GM18498 (cell line): Measurements from ENCODE around the gene NCKAP1.
"Not testable (repeated sequence)": the region's sequence is repeated elsewhere in the genome, so short reads cannot be mapped to it uniquely, and the experiment has no call there.

Experiments used
- ATAC-seq: cut with Tn5 transposase; IDR thresholded peaks from one replicate; pipeline ENCODE4 v1.9.1; 2021; ENCODE audit warnings: mild to moderate bottlenecking, moderate library complexity; ENCODE audit not compliant: unreplicated experiment

Gene NCKAP1

GRCh38 chr2:182914852-182915251 is 123.4 kb downstream of the NCKAP1 start:
- ATAC-seq = no peak

- no peak for ATAC-seq
These were observed 125.2 kb downstream of the NCKAP1 start for GRCh38 chr2:182913064-182913463.

GRCh38 chr2:182912518-182912915 is 125.7 kb downstream of the NCKAP1 start:
- no peak for ATAC-seq

- no peak for ATAC-seq
These were observed 126.3 kb downstream of the NCKAP1 start for GRCh38 chr2:182911813-182912517.

GRCh38 chr2:182910965-182911364 is 127.3 kb downstream of the NCKAP1 start:
- ATAC-seq = no peak

GRCh38 chr2:182907081-182907830 is 131.0 kb downstream of the NCKAP1 start:
- ATAC-seq = no peak

- no peak for ATAC-seq
These were observed 131.8 kb downstream of the NCKAP1 start for GRCh38 chr2:182906454-182906853.

GRCh38 chr2:182904844-182905243 is 133.4 kb downstream of the NCKAP1 start:
- no peak for ATAC-seq

GRCh38 chr2:182903566-182903965 is 134.7 kb downstream of the NCKAP1 start:
- no peak for ATAC-seq

- ATAC-seq = no peak
These were observed 136.5 kb downstream of the NCKAP1 start for GRCh38 chr2:182901748-182902147.

- no peak for ATAC-seq
These were observed 139.5 kb downstream of the NCKAP1 start for GRCh38 chr2:182898718-182899117.

- no peak for ATAC-seq
These were observed 141.1 kb downstream of the NCKAP1 start for GRCh38 chr2:182897137-182897536.

GRCh38 chr2:182895798-182896197 is 142.5 kb downstream of the NCKAP1 start:
- no peak for ATAC-seq

GRCh38 chr2:182895169-182895568 is 143.1 kb downstream of the NCKAP1 start:
- no peak for ATAC-seq

GRCh38 chr2:182894174-182894573 is 144.1 kb downstream of the NCKAP1 start:
- ATAC-seq = no peak

GRCh38 chr2:182893666-182894065 is 144.6 kb downstream of the NCKAP1 start:
- no peak for ATAC-seq

- not testable (repeated sequence) for ATAC-seq
These were observed 145.2 kb downstream of the NCKAP1 start for GRCh38 chr2:182893035-182893434.

GRCh38 chr2:182891611-182892010 is 146.6 kb downstream of the NCKAP1 start:
- no peak for ATAC-seq

GRCh38 chr2:182890773-182891378 is 147.4 kb downstream of the NCKAP1 start:
- ATAC-seq = no peak

GRCh38 chr2:182890305-182890704 is 148.0 kb downstream of the NCKAP1 start:
- no peak for ATAC-seq

- no peak for ATAC-seq
These were observed 150.4 kb downstream of the NCKAP1 start for GRCh38 chr2:182887753-182888415.
